ENCODE data around the gene GBX2. TPM values are rescaled to one million over a fixed set of nuclear protein-coding genes. Genes with fewer than 3 reads are reported as not detected.

Gene GBX2
- total and polyA plus RNA-seq, 2 of the 8 experiments (the other 6 are each of a cell fraction or from before 2014, with no cell fraction given), result 0.38 to 0.89 TPM

DNA sequence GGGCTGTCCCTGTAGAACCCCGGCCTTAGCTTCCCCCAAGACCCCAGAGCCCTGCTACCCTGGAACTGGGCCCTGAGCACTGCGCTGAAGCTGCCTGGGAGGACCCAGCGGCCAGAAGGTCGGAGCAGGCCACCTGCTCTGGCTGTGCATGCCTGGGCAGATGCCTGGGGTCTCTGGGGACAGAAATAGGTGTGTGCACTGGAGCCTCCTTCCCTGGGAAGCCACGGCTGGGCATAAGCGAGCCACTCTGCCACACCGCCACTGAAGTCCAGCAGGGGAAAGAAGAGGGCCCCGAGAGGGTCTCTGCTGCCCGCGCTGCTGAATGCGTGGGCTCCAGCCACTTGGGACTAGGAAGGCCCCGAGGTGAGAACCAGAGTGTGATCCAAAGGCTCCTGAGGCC is 6.7 kb downstream of the GBX2 start:
- Histone ChIP-seq H3K23me2 (ENCODE audit: low read depth, low read length) (peaks cover 18% of the 10 kb centered on the region; the same call in 1 of the 2 replicates), H3K9me3 (ENCODE audit: insufficient read depth in 2 of 2, low read depth in 1 of 2, low read length in 1 of 2) (no peaks in the 10 kb centered on the region), H3K4me3 (ENCODE audit: extremely low read depth in 1 of 4, insufficient read depth in 2 of 4, low read depth in 3 of 4, low read length in 4 of 4) (no peak overlapping the region), H2AFZ (ENCODE audit: low read length) (no peak overlapping the region), H4K8ac (ENCODE audit: extremely low read depth, insufficient read depth, low read length) (no peak overlapping the region; the same call in 1 of the 2 replicates), H3K79me2 (ENCODE audit: control insufficient read depth in 1 of 2, insufficient read depth in 2 of 2, low read length in 2 of 2) (no peaks in the 10 kb centered on the region), H2AK5ac (ENCODE audit: low read depth, low read length) (peak overlapping the region; percentile 89; the same call in 1 of the 2 replicates), H3K56ac (replicated peaks; ENCODE audit: insufficient read length, low read depth, low read length) (no peak overlapping the region), H4K20me1 (replicated peaks in 1 of 2; ENCODE audit: control insufficient read depth in 1 of 2, insufficient read depth in 2 of 2, low read length in 2 of 2) (peaks cover 14% of the 10 kb centered on the region in 2 experiments), H4K5ac (ENCODE audit: insufficient read length, low read depth, low read length) (no peak overlapping the region), H3K36me3 (ENCODE audit: control insufficient read depth in 2 of 4, insufficient read depth in 4 of 4, low read length in 3 of 4) (no peaks in the 10 kb centered on the region; a peak in 1 of 8 replicates), H3K4me2 (ENCODE audit: insufficient read depth in 1 of 2, low read depth in 2 of 2, low read length in 2 of 2) (no peak overlapping the region), H2BK120ac (replicated peaks; ENCODE audit: low read depth, low read length) (no peak overlapping the region), H4K91ac (replicated peaks; ENCODE audit: insufficient read length, low read length) (peak overlapping the region; percentile 4), H2BK5ac (ENCODE audit: low read depth, low read length) (peak overlapping the region; percentile 97; the same call in 1 of the 2 replicates), H2BK12ac (ENCODE audit: low read depth, low read length) (peak overlapping the region; percentile 97; the same call in 1 of the 2 replicates), H3K27me3 (replicated peaks in 1 of 4; ENCODE audit: control insufficient read depth in 3 of 4, extremely low read depth in 1 of 4, insufficient read depth in 3 of 4, low read length in 3 of 4) (peaks cover 87 to 98% (median 95%) of the 10 kb centered on the region in 4 experiments), H3K23ac (ENCODE audit: insufficient read length) (no peak overlapping the region), H3K14ac (ENCODE audit: insufficient read length) (no peak overlapping the region), H3K79me1 (ENCODE audit: low read depth, low read length) (no peaks in the 10 kb centered on the region), H3K4ac (replicated peaks; ENCODE audit: insufficient read length, low read depth, low read length) (no peak overlapping the region), H2BK15ac (ENCODE audit: low read length) (peak overlapping the region; percentile 81; the same call in 1 of the 2 replicates), H3K18ac (ENCODE audit: extremely low read depth, low read length) (peak overlapping the region; percentile 78), H2BK20ac (ENCODE audit: low read length) (peak overlapping the region; percentile 80; the same call in 1 of the 2 replicates), H3K4me1 (replicated peaks in 1 of 4; ENCODE audit: control insufficient read depth in 3 of 4, insufficient read depth in 4 of 4, low read length in 3 of 4) (peaks cover 4 to 54% (median 40%) of the 10 kb centered on the region in 4 experiments), H3K27ac (ENCODE audit: low read depth, low read length) (no peak overlapping the region), H3K9ac (replicated peaks in 1 of 4; ENCODE audit: extremely low read depth in 1 of 4, low read depth in 3 of 4, low read length in 3 of 4) (no peak overlapping the region)
- ChIA-PET POLR2A (ENCODE audit: partially characterized antibody) (interaction anchor here (1.1 to 6.3 kb wide), 4 partner anchors 9 to 65 kb away, joined by 3 to 54 read pairs (median 4); partner anchors contain the start of gene GBX2), CTCF (ENCODE audit: partially characterized antibody) (interaction anchor here (0.6 to 3.1 kb wide), 6 partner anchors 9 to 383 kb away, joined by 3 to 44 read pairs (median 4); no protein-coding TSS in a partner anchor)
- no peak for DNase-seq (ENCODE audit: low read depth in 1 of 2, low spot score in 2 of 2)
- FAIRE-seq, result no peak
- WGBS, 2 experiments (ENCODE audit: extremely low coverage in 1 of 2, insufficient coverage in 1 of 2, insufficient read length in 1 of 2, insufficient replicate concordance in 2 of 2, low coverage in 1 of 2, low lambda C conversion rate in 2 of 2, missing lambda C conversion rate in 1 of 2), result 52% methylated on average over 12 of the region's 12 CpGs; no CpG with 5 or more reads in 1 of the 2 experiments
- TF ChIP-seq EZH2 (IDR thresholded peaks at IDR 0.05; ENCODE audit: low read depth, low read length, severe bottlenecking) (peak; percentile 35), HDAC2 (IDR thresholded peaks at IDR 0.05; ENCODE audit: borderline replicate concordance in 1 of 2, low read depth in 2 of 2, low read length in 2 of 2) (no peak)

Data from H1 (cell line).